ENCODE data around the gene CEACAM19. TPM values are rescaled to one million over a fixed set of nuclear protein-coding genes. Genes with fewer than 3 reads are reported as not detected.
"Not testable (repeated sequence)": the region's sequence is repeated elsewhere in the genome, so short reads cannot be mapped to it uniquely, and the experiment has no call there.

Gene CEACAM19
- total RNA-seq, 1 donor from 2014 or later: 2.0 TPM

DNA sequence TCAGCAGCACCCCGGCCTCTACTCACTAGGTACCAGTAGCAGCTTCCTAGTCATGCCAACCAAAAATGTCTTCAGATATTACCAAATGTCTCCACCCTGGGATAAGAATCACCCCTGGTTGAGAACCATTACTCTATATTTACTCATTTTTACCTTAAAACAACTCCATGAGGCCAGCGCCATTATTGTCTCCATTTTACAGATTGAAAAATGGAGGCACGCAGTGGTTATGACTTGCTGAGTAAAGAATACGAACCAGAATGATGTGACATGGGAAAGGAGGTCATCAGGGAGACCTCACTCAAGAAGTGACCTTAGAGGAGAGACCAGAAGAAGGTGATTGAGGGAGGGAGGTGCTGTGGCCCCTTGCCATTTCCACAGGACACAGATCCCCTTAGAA, 2.2 kb downstream of the CEACAM19 start:
- DNase-seq (ENCODE audit: low read depth, low spot score): no peak

GRCh38 chr19:44675521-44675920, 4.2 kb downstream of the CEACAM19 start:
- DNase-seq (ENCODE audit: low read depth, low spot score): no peak

GRCh38 chr19:44677019-44677811, 5.9 kb downstream of the CEACAM19 start:
- DNase-seq (ENCODE audit: low read depth, low spot score): peak; percentile 13

- DNase-seq (ENCODE audit: low read depth, low spot score): no peak
These were observed 9.3 kb downstream of the CEACAM19 start for GRCh38 chr19:44680536-44680935.

DNA sequence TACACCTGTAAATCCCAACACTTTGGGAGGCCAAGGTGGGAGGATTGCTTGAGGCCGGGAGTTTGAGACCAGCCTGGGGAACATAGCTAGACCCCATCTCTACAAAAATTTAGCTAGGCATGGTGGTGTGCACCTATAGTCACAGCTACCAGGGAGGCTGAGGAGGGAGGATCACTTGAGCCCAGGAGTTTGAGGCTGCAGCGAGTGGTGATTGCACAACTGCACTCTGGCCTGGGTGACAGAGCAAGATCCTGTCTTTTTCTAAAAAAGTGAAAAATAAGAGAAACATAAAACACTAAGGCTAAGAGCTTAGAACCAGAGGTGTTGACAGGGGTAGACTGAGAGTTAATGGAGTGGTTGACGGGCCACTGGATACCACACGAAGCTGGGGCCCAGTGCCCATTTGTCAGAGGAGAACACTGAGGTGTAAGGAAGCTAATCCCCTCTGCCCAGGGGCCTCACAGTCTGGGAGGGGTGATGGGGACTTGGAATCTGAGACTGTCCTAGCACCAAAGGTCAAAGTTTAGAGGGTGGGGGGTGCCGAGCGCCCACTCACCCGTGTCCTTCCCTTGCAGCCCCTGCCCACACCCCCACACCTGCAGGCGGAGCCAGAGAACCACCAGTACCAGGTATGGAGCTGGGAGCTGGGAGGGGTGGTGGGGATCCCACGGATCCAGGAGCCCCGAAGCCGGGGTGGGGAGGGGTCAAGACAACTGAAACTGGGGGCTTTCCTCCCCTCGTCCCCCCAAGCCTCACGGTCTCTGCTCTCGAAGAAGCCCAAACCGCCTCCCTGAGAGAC, 10.9 kb downstream of the CEACAM19 start:
- DNase-seq (ENCODE audit: low read depth, low spot score): no peak

DNA sequence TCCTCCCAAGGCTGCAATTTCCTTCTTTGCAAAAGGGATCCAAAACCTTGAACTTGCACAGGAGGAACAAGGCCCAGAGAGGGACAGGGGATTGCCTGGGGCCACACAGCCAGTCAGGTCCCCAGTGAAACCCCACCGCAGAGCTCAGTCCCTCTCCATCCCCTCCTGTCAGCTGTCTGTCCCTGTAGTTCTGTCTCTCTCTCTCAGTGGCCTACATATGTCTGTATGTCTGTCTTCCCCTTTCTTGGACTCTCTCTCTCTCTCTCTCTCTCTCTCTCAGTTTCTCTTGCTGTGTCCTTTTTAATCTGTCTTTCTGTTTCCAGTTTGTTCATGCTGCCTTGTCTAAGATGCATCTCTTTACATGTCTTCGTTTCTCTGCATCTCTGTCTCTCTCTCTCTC, 11.5 kb downstream of the CEACAM19 start:
- no peak for DNase-seq (ENCODE audit: low read depth, low spot score)

DNA sequence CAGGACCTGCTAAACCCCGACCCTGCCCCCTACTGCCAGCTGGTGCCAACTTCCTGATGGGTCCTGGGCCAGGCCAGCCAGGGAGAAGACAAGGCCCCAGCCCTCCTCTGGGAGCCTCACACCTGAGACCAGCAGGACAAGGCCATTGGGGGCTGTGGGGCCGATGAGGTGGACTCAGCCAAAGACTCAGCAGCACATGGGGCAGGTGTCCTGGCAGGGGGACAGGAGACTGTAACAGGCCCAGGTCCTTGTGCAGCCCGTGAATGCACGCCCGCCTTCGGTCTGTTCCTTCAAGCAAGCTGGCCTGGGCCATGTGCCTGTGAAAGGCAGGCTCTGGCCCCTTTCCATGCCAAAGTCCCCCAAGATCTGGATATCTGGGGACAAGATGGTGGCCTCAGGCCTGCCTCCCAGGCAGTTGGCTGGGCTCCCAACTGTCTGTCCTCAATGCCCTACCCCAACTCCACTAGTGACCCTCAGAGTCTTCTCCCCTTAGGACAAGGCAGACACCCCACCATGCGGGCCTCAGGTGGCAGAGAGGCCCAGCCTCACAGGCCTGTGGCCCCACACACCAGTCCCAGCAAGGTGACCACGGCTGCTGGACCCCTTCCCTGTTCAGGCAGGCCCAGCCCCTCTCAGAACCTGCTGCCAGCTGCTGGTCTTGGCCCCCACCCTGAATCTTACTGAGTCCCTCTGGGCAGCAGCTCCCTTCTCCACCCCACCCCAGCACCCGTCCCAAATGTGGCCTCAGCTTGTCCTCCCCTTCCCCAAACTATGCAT, 12.3 kb downstream of the CEACAM19 start:
- DNase-seq (ENCODE audit: low read depth, low spot score): no peak

DNA sequence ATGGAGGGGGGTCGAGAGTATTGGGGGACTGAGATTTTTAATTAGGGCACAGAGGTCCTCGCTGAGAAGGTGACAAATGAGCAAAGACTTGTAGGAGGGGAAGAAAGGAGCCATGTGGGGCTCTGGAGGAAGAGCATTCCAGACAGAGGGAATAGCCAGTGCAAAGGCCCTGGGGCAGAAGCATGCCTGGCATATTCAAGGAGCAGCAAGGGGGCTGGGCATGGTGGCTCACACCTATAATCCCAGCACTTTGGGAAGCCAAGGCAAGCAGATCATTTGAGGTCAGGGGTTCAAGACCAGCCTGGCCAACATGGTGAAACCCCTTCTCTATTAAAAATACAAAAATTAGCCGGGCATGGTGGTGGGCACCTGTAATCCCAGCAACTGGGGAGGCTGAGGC, 13.1 kb downstream of the CEACAM19 start:
- not testable (repeated sequence) for DNase-seq (ENCODE audit: low read depth, low spot score)

DNA sequence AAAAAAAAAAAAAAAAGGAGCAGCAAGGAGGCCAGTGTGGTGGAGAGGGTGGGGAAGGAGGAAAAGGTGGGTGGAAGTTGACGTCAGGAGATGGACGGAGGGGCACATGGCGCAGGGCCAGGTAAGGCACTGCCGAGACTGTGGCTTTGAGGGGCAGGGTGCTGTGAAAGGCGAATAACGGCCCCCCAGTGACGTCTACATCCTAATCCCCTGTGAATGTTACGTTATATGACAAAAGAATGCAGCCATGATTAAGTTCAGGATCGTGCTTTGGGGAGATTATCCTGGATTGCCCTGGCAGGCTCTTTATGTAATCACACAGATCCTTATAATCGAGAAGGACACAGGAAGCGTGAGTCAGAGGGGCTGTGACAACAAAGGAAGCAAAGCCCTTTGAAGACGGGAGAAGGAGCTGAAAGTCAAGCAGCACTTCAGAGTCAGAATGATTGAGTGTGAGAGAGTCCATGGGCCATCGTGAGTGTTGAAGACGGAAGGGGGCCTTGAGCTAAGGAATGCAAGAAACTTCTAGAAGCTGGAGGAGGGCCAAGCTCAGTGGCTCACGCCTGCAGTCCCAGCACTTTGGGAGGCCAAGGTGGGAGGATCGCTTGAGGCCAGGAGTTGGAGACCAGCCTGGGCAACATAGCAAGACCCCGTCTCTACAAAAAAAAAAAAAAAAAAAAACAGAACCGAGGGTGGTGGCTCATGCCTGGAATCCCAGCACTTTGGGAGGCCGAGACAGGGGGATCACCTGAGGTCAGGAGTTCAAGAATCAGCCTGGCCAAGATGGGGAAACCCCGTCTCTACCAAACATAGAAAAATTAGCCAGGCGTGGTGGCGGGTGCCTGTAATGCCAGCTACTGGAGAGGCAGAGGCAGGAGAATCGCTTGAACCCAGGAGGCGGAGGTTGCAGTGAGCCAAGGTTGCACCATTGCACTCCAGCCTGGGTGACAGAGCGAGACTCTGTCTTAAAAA, 13.9 kb downstream of the CEACAM19 start:
- DNase-seq (ENCODE audit: low read depth, low spot score): peak; percentile 94

DNA sequence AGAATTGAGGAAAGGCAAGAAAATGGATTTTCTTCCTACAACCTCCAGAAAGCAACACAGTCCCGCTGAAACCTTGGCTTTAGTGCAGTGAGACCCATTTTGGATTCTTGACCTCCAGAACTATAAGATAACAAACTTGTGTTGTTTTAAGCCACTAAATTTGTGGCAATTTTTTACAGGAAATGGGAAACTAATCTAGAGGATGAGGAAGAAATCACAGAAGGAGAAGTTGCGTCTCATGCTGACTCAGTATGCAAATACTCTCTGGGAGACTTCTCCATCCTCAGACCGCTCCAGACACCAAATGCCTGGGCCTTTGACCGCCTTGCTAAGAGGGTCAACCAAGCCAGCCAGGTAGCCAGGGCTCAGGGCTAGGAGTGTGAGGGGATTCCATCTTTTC, 14.6 kb downstream of the CEACAM19 start:
- no peak for DNase-seq (ENCODE audit: low read depth, low spot score)

DNA sequence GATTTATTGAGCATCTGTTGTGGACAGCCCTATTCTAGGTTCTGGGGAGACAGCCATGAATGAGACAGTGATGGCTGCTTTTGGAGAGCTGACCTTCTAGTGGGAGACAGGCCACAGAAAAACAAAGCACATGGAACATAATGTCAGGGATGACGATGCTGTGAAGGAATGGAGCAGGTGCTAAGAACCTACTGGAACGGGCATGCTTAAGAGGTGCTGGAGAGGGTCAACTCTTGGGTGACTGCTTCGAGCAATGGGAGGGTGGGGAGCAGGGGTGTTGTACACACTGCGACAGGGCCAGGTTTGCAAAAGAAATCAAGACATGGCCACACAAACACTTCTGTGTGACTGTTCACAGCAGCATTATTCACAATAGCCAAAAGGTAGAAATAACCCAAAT, 15.6 kb downstream of the CEACAM19 start:
- no peak for DNase-seq (ENCODE audit: low read depth, low spot score)

- no peak for DNase-seq (ENCODE audit: low read depth, low spot score)
These were observed 16.6 kb downstream of the CEACAM19 start for GRCh38 chr19:44687888-44688287.

GRCh38 chr19:44689290-44690130, 18.2 kb downstream of the CEACAM19 start:
- DNase-seq (ENCODE audit: low read depth, low spot score): peak; percentile 39

DNA sequence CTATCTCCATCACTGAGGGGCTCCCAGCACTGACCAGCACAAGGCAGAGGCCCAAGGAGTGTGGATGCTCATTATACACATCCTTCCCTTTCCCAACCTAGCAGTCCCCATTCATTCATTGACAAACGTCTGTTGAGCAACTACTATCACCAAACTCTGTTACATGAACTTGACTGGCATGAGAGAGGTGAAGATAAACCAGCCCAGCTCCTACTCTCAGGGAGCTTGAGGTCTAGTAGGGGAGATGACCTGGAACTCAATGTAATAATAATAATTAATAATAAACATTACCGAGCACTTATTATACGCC, 18.8 kb downstream of the CEACAM19 start:
- DNase-seq (ENCODE audit: low read depth, low spot score): no peak

- DNase-seq (ENCODE audit: low read depth, low spot score): no peak
These were observed 21.1 kb downstream of the CEACAM19 start for GRCh38 chr19:44692379-44692721.

- no peak for DNase-seq (ENCODE audit: low read depth, low spot score)
These were observed 22.9 kb downstream of the CEACAM19 start for GRCh38 chr19:44694184-44694579.

- DNase-seq (ENCODE audit: low read depth, low spot score): no peak
These were observed 25.8 kb downstream of the CEACAM19 start for GRCh38 chr19:44696939-44697669.

DNA sequence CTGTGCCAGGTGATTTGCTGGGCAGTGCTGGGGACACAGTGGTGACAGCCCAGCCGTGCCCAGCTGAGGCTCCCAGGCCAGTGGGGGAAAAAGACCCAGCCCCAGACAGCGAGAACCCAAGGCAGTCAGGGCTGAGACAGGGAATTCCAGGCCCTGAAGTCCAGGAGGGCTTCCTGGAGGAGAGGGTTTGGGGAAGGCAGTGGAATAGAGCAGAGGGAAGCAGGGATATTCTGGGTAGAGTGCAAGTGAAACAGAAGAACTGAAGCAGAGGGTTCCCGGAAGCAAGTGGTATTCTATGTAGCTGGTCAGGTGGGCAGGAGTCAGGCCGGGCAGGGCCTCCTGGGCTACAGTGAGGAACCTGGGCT, 26.4 kb downstream of the CEACAM19 start:
- DNase-seq (ENCODE audit: low read depth, low spot score): no peak

GRCh38 chr19:44698492-44699201, 27.4 kb downstream of the CEACAM19 start, which contains the start of gene CEACAM16:
Gene CEACAM16, plus strand, starts transcription at chr19:44699151. Its CDS starts 2,306 bp downstream, at chr19:44701457.
- no peak for DNase-seq (ENCODE audit: low read depth, low spot score)

Measured in pulmonary artery endothelial cell (primary cell).